ENCODE data around the gene ASAP3. TPM values are rescaled to one million over a fixed set of nuclear protein-coding genes. Genes with fewer than 3 reads are reported as not detected.

ASAP3 gene
- total and polyA plus RNA-seq, 2 of the 4 experiments (the other 2 are of a cell fraction) = 18.6 to 18.8 TPM

GRCh38 chr1:23475134-23475628, 8.8 kb downstream of the ASAP3 start:
- peak overlapping the region; percentile 59 for H2AFZ ChIP-seq (replicated peaks; ENCODE audit: low read length, poor library complexity)
- no peak for TF ChIP-seq USF2 (IDR thresholded peaks at IDR 0.05; ENCODE audit: low read depth, low read length)
- 0 out of 2 replicates have a peak, but pooled peaks have one; percentile 9 for TF ChIP-seq FOS (IDR thresholded peaks at IDR 0.05; ENCODE audit: low read depth, low read length)
- peak; percentile 16; the same call in 1 of the 2 replicates for TF ChIP-seq MAFK (IDR thresholded peaks at IDR 0.05; ENCODE audit: low read depth, low read length)
- no peak for TF ChIP-seq MAZ (IDR thresholded peaks at IDR 0.05; ENCODE audit: borderline replicate concordance, low read depth, low read length)
- ATAC-seq (ENCODE audit: low read depth) (peak; percentile 77), DNase-seq (peak; percentile 98)
- H4K5ac ChIP-seq (ENCODE audit: low read depth, low read length) = no peak overlapping the region
- dilution Hi-C loops (cut with HindIII; ENCODE audit: low sequenced_read_pairs, unreplicated experiment) = no loop called here
- H2BK120ac ChIP-seq (ENCODE audit: low read depth, low read length) = no peak overlapping the region
- H3K27ac ChIP-seq (ENCODE audit: insufficient read depth, low read length) = peak overlapping the region; percentile 42; the same call in 1 of the 2 replicates
- peaks cover 5 to 65% of the 10 kb centered on the region in 2 experiments; a peak in 3 of 4 replicates for H3K79me1 ChIP-seq (ENCODE audit: low read depth in 1 of 2, low read length in 2 of 2)
- H3K4me1 ChIP-seq (ENCODE audit: control insufficient read depth, insufficient read depth, low read length) = peaks cover 17% of the 10 kb centered on the region
- H4K20me1 ChIP-seq (ENCODE audit: insufficient read depth, low read length) = peaks cover 33% of the 10 kb centered on the region
- H3K4ac ChIP-seq (ENCODE audit: low read depth, low read length) = peak overlapping the region; percentile 51; the same call in 1 of the 2 replicates
- POLR2A ChIA-PET (ENCODE audit: unreplicated experiment) = interaction anchor here (0.6 kb wide), 1 partner anchor 107 kb away, joined by 5 read pairs; no protein-coding TSS in a partner anchor
- CTCF ChIA-PET = interaction anchor here (0.6 to 0.8 kb wide), 3 partner anchors 22 to 428 kb away, joined by 3 to 4 read pairs (median 3); no protein-coding TSS in a partner anchor
- no TSS peak for BruUV-seq (replicated peaks)
- H3K4me3 ChIP-seq (ENCODE audit: insufficient read depth, low read depth, low read length) = no peak overlapping the region
- peak overlapping the region; percentile 21 for H2AK9ac ChIP-seq (replicated peaks; ENCODE audit: low read depth, low read length, poor library complexity)
- H3K14ac ChIP-seq (replicated peaks; ENCODE audit: low read depth, low read length) = no peak overlapping the region
- peak overlapping the region in 1 of 2 experiments; percentile 22; a peak in 1 of 4 replicates for H4K8ac ChIP-seq (ENCODE audit: low read depth in 2 of 2, low read length in 2 of 2)
- no peak overlapping the region for H3K56ac ChIP-seq (ENCODE audit: extremely low read depth, insufficient read depth, low read length)
- H3K9me3 ChIP-seq (ENCODE audit: control insufficient read depth, insufficient read depth, low read length) = no peaks in the 10 kb centered on the region
- H3K9ac ChIP-seq (ENCODE audit: low read depth, low read length) = no peak overlapping the region
- in situ Hi-C loops (cut with MboI; ENCODE audit: low sequenced_read_pairs) = no loop called here
- 0 out of 2 replicates have a peak overlapping the region, but pooled peaks have one; percentile 24 for H2AK5ac ChIP-seq (ENCODE audit: low read depth, low read length)
- H2BK15ac ChIP-seq (ENCODE audit: low read depth, low read length) = no peak overlapping the region; the same call in 2 of the 3 replicates
- H3K36me3 ChIP-seq (ENCODE audit: control insufficient read depth, insufficient read depth, low read length) = 0 out of 2 replicates have a peak, but pooled peaks cover 1% of the 10 kb centered on the region
- H3K9me1 ChIP-seq (ENCODE audit: insufficient read depth, low read length) = peaks cover 21% of the 10 kb centered on the region
- peak overlapping the region; percentile 6; the same call in 1 of the 2 replicates for H3K23ac ChIP-seq (ENCODE audit: low read depth, low read length)
- H4K91ac ChIP-seq (ENCODE audit: insufficient read depth, low read depth, low read length) = no peak overlapping the region
- intact Hi-C loops (cut with micrococcal nuclease) = no loop called here
- peak overlapping the region; percentile 54; the same call in 1 of the 2 replicates for H3K4me2 ChIP-seq (ENCODE audit: low read depth, low read length)
- H3K27me3 ChIP-seq (ENCODE audit: control insufficient read depth, insufficient read depth, low read length) = no peaks in the 10 kb centered on the region
- WGBS, 2 experiments (ENCODE audit: extremely low coverage in 2 of 2, insufficient read length in 1 of 2) = 30% methylated on average over 4 of the region's 6 CpGs; no CpG with 5 or more reads in 1 of the 2 experiments
- H2BK5ac ChIP-seq (ENCODE audit: low read depth, low read length, poor library complexity, severe bottlenecking) = peak overlapping the region; percentile 18
- no peak overlapping the region for H3K18ac ChIP-seq (ENCODE audit: low read depth, low read length)
- no peak overlapping the region for H2BK20ac ChIP-seq (ENCODE audit: low read depth, low read length)
